ENCODE data around the gene DAPL1.

The DAPL1 gene

GRCh38 chr2:158795195-158795924 is at the start of gene DAPL1:
Gene DAPL1, plus strand, starts transcription at chr2:158795317. Its CDS starts 56 bp downstream, at chr2:158795373.
- no peak for DNase-seq (ENCODE audit: low read depth in 2 of 2)

- DNase-seq (ENCODE audit: low read depth in 2 of 2), result no peak
These were observed 49.2 kb upstream of the DAPL1 start for GRCh38 chr2:158745866-158746382.

DNA sequence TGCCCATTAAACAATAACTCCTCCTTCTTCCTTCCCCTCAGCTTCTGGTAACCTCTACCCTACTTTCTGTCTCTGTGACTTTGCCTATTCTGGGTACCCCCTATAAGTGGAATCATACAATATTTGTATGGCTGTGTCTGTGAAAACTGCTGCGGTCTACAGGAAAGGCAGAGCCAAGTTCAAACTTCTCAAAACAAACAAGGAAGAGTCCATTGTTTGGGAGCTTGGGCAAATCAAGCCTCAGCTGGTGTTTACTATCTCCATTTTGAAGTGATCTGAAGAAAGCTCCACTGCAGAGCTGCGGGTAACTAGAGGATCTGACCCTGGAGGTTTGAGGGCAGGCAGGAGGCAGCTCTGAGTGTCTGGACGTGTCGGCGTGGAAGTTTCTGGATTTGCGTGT is 48.6 kb upstream of the DAPL1 start:
- no peak for DNase-seq (ENCODE audit: low read depth in 2 of 2)

- DNase-seq (ENCODE audit: low read depth in 2 of 2), result no peak
These were observed 47.8 kb upstream of the DAPL1 start for GRCh38 chr2:158747281-158747680.

DNA sequence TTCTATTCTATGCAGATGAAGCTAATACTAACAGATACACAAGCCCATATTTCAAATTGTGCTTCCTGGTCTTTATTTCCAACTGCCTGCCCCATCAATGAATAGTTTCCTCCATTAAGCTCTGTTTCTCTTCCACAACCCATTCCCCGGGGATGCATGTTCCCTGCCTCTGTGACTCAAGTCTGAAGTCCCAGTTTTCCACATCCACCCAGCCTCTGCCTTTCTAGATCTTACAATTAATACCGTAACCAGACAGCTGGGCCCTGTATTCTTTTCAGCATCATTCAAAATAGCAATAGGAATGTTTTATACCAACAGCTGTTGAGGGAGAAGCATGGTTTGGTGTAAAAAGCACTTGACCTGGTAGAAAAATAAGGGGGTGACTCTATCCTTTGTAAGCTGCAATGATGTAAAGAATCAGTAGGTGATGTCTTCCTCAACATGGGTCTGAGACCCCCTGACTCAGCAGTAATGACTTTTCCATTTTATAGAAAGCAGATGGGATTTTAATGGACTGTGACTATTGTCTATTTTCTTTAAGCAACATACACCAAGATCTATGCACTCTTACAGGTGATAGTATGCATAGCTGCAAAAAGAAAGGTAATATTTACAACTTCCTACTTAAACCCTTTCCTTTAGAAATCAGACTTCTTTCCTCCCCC is 46.1 kb upstream of the DAPL1 start:
- no peak for DNase-seq (ENCODE audit: low read depth in 2 of 2)

GRCh38 chr2:158750458-158751125 is 44.5 kb upstream of the DAPL1 start:
- no peak for DNase-seq (ENCODE audit: low read depth in 2 of 2)

DNA sequence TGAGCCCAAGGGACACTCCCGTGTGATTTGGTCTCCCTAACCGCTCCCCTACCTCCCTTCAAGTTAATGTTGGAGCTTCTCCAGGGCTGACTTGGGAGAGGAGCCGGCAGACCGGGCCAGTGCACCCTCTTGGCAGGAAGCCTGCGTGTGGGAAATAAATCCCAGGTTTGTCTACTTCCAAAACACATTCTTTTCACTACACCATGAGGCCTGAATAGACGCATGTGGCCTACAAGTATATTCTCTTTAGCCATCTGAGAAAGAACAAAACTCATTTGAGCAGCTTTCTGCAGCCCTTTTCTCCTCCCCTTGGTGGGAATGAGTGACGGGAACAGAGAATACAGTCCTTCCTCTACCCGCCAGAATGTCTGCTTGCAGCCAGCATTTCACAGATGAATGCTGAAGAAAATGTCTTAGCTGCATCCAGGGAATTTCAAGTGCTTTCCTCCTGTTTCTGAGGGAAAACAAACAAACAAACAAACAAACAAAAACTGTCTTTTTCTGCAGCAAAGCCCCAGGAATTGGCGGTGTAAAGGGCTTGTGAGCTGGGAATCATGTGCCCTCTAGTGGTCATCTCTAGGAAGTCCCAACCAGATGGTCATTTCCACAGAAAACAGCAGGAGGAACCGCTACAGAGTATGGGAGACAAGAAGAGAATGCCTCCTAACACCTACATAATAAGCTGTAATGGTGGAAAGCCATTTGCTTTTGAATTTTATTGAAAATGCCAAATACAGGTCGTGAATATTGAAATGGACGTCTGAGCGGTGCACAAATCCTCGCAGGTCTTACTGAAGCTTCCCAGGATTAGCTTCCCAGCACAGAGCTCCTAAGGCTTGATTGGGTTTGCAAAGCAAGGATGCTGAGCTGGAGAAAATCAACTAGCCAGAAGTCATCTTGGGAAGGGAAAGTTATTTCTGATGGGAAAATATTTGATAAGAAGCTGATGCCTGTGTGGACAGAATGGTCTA is 41.2 kb upstream of the DAPL1 start:
- no peak for DNase-seq (ENCODE audit: low read depth in 2 of 2)

DNA sequence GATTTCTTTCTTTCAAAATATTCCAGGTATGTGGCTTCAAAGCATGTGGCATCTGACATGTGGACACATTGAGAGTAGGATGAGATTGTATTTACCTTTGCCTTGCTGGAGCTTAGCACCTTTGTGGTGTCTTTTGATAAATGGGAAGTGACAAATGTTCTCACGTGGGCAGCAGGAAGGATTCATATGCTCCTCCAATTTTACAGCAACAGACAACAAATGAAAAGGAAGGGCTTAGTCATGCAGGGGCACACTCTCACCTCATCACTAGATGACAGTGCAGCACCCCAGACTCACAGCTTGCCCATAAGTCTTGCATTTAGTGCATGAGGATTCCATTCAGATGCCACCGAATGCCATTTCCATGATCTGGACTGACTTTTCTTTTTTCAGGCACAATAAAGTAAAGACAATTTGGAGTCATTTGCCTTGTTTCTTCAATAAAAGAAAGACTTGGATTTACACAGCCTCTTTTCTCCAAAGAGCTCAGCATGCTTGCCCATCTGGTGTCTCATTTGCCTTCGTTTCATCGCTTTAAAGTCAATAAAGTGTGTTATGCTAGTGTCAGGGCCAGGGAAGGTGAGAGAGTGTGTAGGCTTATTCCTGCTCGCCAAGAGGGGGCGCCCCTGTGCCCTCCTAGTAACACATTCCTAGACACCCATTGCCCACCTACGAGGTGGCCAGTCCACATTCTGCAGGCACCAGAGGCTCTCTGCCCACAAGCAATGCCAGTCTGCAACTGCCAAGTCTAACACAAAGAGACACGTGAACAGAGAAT is 39.6 kb upstream of the DAPL1 start:
- no peak for DNase-seq (ENCODE audit: low read depth in 2 of 2)

GRCh38 chr2:158756331-158756730 is 38.8 kb upstream of the DAPL1 start:
- no peak for DNase-seq (ENCODE audit: low read depth in 2 of 2)

DNA sequence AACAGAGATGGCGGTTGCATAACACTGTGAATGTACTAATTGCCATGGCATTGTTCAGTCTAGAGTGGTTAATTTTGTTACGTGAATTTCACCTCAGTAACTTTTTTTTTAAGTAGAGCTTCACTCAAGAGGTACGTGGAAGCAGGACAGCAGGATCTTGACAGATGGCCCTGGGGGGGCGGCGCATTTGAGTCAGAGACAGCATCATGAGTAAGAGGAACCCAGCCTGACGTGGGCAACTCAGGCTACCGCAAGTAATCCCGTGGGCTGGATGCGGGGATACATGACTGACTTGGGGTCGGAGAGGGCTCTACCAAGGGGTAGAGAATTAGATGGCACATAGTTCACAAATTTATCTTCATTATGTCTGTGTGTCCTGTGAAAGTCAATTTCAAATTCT is 38.1 kb upstream of the DAPL1 start:
- no peak for DNase-seq (ENCODE audit: low read depth in 2 of 2)

GRCh38 chr2:158760887-158761286 is 34.2 kb upstream of the DAPL1 start:
- no peak for DNase-seq (ENCODE audit: low read depth in 2 of 2)

- DNase-seq (ENCODE audit: low read depth in 2 of 2), result no peak
These were observed 33.5 kb upstream of the DAPL1 start for GRCh38 chr2:158761621-158762020.

GRCh38 chr2:158762336-158762735 is 32.8 kb upstream of the DAPL1 start:
- DNase-seq (ENCODE audit: low read depth in 2 of 2), result no peak

GRCh38 chr2:158766524-158766923 is 28.6 kb upstream of the DAPL1 start:
- no peak for DNase-seq (ENCODE audit: low read depth in 2 of 2)

- no peak for DNase-seq (ENCODE audit: low read depth in 2 of 2)
These were observed 22.6 kb upstream of the DAPL1 start for GRCh38 chr2:158772306-158773078.

- DNase-seq (ENCODE audit: low read depth in 2 of 2), result no peak
These were observed 22.0 kb upstream of the DAPL1 start for GRCh38 chr2:158773121-158773520.

- DNase-seq (ENCODE audit: low read depth in 2 of 2), result no peak
These were observed 20.4 kb upstream of the DAPL1 start for GRCh38 chr2:158774681-158775080.

- DNase-seq (ENCODE audit: low read depth in 2 of 2), result no peak
These were observed 19.7 kb upstream of the DAPL1 start for GRCh38 chr2:158775273-158776027.

DNA sequence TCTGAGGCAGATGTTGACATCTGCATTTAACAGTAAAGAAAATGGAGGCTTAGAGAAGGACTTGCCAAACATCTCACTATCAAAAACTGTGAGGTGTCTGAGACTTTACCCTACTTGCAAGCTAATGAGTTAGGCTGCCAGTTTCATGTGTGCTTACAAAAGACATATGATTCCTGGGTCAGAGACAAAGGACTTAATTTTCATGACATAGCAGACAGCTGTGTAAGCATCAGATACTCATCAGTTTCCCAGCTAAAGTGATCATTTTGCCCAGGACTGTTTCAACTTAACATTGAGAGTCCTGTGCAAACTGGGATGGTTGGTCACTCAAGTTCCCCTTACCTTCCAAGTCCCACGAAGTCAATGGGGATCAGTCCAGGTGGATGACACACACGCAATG is 18.9 kb upstream of the DAPL1 start:
- no peak for DNase-seq (ENCODE audit: low read depth in 2 of 2)

All from stimulated activated CD4-positive, alpha-beta T cell treated with anti-CD3 and anti-CD28 coated beads, Interleukin-4, amount 100 ng/mL, for 48 hours (primary cell).